T-helper 1 cell treated with Interleukin-12 subunit alpha and Interleukin-12 subunit beta and Interleukin-4 antibody, amounts not matched to agents 30 μg/mL and 1 μg/mL, for 36 hours (primary cell): Measurements from ENCODE around the gene PTPRN2.
"Not testable (repeated sequence)": the region's sequence is repeated elsewhere in the genome, so short reads cannot be mapped to it uniquely, and the experiment has no call there.

Experiments
- H3K27ac Mint-ChIP-seq: one replicate; pipeline ENCODE4 v1.8.0; 2021; ENCODE audit warnings: mild to moderate bottlenecking, mixed read lengths
- H3K27me3 Mint-ChIP-seq: one replicate; pipeline ENCODE4 v1.8.0; 2021; ENCODE audit warnings: low read depth, mixed read lengths
- H3K36me3 Mint-ChIP-seq: one replicate; pipeline ENCODE4 v1.8.0; 2021; ENCODE audit warnings: low read depth, mixed read lengths
- H3K4me1 Mint-ChIP-seq: one replicate; pipeline ENCODE4 v1.8.0; 2021; ENCODE audit warnings: low read depth, mixed read lengths
- H3K4me3 Mint-ChIP-seq: one replicate; pipeline ENCODE4 v1.8.0; 2021; ENCODE audit warnings: mild to moderate bottlenecking, moderate library complexity, mixed read lengths
- H3K9me3 Mint-ChIP-seq: one replicate; pipeline ENCODE4 v1.8.0; 2021; ENCODE audit warnings: mixed read lengths

Gene PTPRN2

DNA sequence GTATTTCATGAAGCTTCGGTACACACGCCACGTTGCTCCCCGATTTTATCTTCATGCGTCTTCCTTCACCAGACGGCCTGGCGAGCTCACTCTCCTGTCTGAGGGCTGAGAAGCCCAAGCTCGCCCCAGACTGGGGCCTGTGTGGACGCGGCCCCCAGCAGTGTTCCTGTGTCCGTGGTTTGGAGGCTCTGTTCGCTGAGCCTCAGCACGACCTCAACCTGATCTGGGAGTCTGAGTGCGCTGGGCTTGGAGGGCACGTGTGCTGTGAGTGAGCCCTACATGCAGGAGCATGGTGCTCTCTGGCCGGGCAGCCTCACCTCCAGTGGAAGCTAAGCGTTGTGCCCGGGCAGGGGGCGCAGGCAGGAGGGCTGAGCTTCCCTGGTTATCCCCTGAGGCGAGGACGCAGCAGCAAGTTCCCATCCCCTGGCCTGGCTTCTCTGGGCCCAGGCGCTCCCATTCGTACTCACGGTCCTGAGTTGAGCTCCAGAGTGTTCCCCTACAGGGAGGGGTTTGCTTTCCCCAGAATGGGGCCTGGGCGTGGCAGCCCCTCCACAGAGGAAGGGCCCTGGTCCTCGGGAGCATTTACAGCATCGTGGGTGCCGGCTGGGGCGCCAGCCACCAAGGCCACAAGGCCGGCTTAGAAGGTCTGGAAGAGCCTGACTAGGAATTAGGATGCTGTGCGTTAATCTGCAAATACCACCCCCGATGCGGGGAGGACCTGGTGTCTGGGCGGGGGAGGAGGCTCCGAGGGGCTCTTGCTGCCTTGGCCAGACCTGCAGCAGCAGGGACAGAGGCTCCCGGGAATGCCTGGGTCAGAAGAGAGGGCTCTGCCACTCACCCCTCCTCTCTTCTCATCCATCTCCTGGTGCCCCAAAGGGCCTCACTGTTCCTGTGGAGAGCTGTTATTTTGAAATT lies 850.2 kb downstream of the PTPRN2 start:
- Mint-ChIP-seq H3K27me3 (peaks cover 4% of the 10 kb centered on the region), H3K27ac (no peak overlapping the region), H3K4me1 (peaks cover 2% of the 10 kb centered on the region), H3K4me3 (no peak overlapping the region), H3K9me3 (no peaks in the 10 kb centered on the region), H3K36me3 (no peaks in the 10 kb centered on the region)

DNA sequence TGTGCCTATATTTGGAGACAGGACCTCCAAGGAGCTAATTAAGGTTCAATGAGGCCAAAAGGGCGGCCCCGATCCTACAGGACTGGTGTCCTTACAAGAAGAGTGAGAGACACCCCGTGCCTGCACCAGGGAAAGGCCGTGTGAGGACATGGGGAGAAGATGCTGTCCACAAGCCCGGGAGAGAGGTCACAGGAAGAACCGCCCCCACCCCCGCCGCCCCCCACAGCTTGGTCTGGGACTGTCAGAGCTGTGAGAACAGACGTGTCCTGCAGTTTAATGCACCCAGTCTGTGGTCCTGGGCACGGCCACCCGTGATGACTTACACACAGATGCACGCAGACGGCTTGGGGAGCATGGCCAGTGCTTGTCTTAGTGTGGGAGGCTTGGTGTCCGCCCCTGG lies 851.3 kb downstream of the PTPRN2 start:
- H3K27ac Mint-ChIP-seq, result no peak overlapping the region
- peaks cover 2% of the 10 kb centered on the region for H3K4me1 Mint-ChIP-seq
- no peak overlapping the region for H3K4me3 Mint-ChIP-seq
- no peaks in the 10 kb centered on the region for H3K9me3 Mint-ChIP-seq
- no peaks in the 10 kb centered on the region for H3K36me3 Mint-ChIP-seq
- H3K27me3 Mint-ChIP-seq, result peaks cover 4% of the 10 kb centered on the region

DNA sequence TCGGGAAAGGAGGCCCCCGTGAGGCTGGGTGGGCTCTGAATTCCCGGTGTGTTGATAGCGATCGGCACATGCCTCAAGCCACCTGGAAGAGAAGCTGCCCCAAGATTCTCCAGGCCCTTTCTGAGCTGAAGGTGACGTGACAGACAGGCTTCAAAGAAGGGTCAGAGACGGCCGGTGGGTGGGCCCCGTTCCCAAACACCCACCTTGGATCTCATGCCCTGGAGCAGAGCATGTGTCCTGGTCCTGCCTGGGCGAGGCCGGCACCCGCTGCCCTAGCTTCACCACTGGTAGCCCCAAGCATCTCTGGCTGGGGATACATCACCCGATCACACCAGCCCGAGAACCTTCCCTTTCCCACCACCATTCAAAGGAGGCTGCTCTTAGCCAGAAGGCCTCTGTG lies 851.8 kb downstream of the PTPRN2 start:
- Mint-ChIP-seq H3K9me3 (no peaks in the 10 kb centered on the region), H3K36me3 (no peaks in the 10 kb centered on the region), H3K27ac (no peak overlapping the region), H3K4me1 (peaks cover 2% of the 10 kb centered on the region), H3K4me3 (no peak overlapping the region), H3K27me3 (peaks cover 4% of the 10 kb centered on the region)

DNA sequence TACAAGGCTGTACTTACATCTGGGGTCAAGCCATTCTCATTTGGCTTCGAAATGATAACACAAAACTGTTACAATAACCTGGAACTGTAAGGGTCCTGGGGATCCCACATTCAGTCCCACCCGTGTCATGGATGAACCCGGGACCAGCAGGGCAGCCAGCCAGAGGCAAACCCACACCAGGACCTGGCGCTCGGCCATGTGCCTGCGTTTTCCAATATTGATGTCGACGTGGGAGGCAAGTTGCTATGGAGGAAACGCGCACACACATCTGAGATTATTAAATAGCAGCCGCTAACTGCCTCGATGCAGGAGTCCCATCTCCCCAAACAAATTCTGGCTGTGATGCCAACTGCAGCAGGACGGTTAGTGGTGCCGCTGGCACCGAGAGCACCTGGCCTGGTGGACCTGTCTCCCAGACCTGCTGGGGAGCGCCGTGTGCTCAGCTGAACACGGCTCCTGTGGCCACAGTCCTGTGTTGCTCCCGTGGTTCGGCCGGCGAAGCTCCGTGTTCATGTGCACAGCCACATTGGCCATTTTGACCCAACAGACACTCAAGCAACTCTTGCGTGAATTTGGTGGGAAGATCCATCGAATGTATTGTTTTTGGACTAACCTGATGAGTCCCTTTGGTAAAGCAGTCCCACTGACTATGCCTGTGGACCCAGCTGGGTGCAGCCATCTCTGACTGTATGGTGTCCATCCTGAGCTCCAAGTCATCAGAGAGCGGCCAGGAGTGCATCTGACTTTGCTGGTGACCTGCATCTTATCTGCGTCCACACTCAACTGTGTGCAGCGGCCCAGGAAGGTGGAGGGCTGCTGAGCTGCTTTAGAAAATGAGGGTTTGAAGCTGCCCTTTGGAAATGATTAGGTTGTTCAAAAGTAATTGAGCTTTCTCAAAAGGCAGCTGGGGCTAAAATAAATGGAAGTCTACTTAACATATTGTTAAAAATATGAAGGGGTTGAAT lies 852.7 kb downstream of the PTPRN2 start:
- H3K36me3 Mint-ChIP-seq, result no peaks in the 10 kb centered on the region
- peaks cover 2% of the 10 kb centered on the region for H3K4me1 Mint-ChIP-seq
- no peak overlapping the region for H3K27ac Mint-ChIP-seq
- peaks cover 4% of the 10 kb centered on the region for H3K27me3 Mint-ChIP-seq
- H3K4me3 Mint-ChIP-seq, result no peak overlapping the region
- no peaks in the 10 kb centered on the region for H3K9me3 Mint-ChIP-seq

DNA sequence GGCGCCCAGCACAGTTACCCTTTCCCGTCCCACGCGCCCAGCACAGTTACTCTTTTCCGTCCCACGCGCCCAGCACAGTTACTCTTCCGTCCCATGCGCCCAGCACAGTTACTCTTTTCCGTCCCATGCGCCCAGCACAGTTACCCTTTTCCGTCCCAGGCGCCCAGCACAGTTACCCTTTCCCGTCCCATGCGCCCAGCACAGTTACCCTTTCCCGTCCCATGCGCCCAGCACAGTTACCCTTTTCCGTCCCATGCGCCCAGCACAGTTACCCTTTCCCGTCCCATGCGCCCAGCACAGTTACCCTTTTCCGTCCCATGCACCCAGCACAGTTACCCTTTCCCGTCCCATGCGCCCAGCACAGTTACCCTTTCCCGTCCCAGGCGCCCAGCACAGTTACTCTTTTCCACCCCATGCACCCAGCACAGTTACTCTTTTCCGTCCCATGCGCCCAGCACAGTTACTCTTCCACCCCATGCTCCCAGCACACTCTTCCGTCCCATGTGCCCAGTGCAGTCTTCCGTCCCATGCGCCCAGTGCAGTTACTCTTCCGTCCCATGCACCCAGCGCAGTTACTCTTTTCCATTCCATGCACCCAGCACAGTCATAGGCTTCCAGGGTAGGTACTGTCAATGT lies 853.7 kb downstream of the PTPRN2 start:
- not testable (repeated sequence) for H3K4me3 Mint-ChIP-seq, H3K9me3 Mint-ChIP-seq, H3K4me1 Mint-ChIP-seq, H3K36me3 Mint-ChIP-seq, H3K27me3 Mint-ChIP-seq, H3K27ac Mint-ChIP-seq

DNA sequence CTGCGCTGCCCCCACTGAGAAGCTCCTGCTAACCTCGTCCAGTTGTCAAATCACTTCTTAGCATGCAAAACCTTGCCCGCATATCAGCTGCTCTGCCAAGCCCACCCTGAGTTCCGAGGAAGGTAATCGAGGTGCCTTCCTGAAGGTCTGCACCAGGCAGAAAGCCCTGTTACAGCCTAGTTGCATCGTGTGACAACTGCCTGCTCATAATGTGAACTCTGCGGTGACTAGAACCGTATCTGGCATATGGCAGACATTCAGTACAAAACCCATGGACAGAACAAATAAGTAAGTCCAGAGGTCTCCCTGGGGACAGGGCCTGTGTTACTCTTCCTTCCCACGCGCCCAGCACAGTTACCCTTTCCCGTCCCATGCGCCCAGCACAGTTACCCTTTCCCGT lies 856.5 kb downstream of the PTPRN2 start:
- H3K4me1 Mint-ChIP-seq, result no peaks in the 10 kb centered on the region
- no peak overlapping the region for H3K4me3 Mint-ChIP-seq
- no peaks in the 10 kb centered on the region for H3K27me3 Mint-ChIP-seq
- H3K36me3 Mint-ChIP-seq, result no peaks in the 10 kb centered on the region
- H3K9me3 Mint-ChIP-seq, result no peaks in the 10 kb centered on the region
- H3K27ac Mint-ChIP-seq, result no peak overlapping the region

DNA sequence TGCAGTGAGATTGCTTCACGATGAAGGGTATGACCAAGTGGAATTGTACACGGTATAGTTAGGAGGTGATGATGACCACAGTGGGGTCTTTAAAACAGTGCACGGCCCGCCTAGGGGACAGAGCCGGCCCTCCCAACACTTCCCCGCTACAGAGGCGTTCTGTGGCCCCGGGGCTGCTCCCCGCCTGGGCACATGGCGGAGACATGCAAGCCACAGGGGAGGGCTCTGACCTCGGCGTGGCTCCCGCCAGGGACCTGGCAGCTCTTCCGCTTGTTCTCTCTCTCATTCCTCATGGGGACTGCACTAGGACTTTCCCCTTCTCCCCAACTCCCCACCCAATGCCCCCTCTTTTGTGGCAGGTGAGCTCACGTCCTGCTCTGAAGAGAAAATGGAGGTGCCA lies 857.0 kb downstream of the PTPRN2 start:
- Mint-ChIP-seq H3K27me3 (no peaks in the 10 kb centered on the region), H3K27ac (no peak overlapping the region), H3K4me1 (no peaks in the 10 kb centered on the region), H3K36me3 (no peaks in the 10 kb centered on the region), H3K4me3 (no peak overlapping the region), H3K9me3 (no peaks in the 10 kb centered on the region)

DNA sequence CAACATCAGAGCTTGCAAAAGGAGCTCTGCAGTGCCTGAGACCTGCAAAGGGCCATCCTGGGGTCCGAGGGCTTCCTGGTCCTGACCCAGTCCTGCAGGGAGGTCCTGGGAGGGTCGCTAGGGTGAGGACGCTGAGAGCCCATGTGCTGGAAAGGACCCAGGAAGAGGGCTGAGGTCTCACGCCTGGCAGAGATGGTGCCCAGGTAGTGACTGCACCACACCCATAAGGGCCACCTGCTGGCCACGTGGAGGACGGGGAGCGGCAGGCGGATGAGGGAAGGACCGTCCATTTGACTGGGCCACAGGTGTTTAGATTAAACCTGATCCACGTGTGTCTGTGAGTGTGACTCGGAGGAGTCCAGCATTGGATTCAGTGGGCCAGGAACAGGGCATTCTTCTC lies 858.1 kb downstream of the PTPRN2 start:
- no peaks in the 10 kb centered on the region for H3K27me3 Mint-ChIP-seq
- no peak overlapping the region for H3K27ac Mint-ChIP-seq
- no peak overlapping the region for H3K4me3 Mint-ChIP-seq
- no peaks in the 10 kb centered on the region for H3K36me3 Mint-ChIP-seq
- no peaks in the 10 kb centered on the region for H3K9me3 Mint-ChIP-seq
- H3K4me1 Mint-ChIP-seq, result no peaks in the 10 kb centered on the region

DNA sequence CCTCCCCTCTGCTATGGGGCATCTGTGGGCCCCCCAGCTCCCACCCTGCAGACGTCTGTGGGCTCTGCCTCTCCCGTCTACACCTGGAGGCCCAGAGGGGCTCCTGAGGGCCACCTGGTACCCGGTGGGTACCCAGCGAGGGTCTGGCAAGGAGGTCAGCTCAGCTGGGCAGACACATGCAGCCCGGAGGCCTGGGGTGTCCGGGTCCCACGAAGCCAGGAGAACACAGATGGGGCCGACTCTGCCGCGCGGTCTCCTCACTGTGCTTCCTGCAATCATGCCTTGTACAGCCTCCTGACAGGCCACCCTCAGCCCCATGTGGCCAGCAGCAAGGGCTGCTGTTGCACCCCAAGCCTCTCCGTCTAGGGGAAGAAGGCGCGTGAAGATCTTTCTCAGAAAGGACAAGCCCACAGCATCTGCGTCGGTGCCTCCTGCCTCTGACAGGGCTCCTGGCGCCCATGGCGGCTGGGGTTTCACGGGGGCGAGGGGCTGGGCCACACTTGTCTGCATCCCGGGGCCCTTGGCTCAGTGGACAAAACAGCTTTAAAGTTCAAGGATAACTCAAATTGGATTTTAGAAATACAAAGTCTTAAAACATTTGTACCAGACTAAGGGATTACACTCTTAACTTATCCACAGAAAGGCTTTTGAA lies 859.5 kb downstream of the PTPRN2 start:
- no peaks in the 10 kb centered on the region for H3K36me3 Mint-ChIP-seq
- no peak overlapping the region for H3K27ac Mint-ChIP-seq
- H3K9me3 Mint-ChIP-seq, result no peaks in the 10 kb centered on the region
- no peaks in the 10 kb centered on the region for H3K27me3 Mint-ChIP-seq
- no peak overlapping the region for H3K4me3 Mint-ChIP-seq
- no peaks in the 10 kb centered on the region for H3K4me1 Mint-ChIP-seq

DNA sequence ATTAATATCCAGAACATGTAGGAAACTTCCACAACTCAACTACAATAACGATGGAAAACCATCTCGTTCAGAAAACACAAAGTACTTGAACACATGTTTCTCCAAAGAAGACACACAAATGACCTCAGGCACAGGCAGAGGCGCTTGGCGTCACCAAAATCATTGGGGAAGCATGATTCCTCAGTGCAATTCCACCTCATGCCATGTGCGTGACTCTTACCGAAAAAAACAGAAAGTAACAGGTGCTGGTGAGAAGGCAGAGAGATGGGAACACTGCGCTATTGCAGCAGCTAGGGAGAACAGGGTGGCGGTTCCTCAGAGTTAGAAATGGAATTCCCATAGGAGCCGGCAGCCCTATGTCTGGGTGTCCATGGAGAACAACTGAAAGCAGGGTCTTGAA lies 860.9 kb downstream of the PTPRN2 start:
- Mint-ChIP-seq H3K9me3 (no peaks in the 10 kb centered on the region), H3K36me3 (no peaks in the 10 kb centered on the region), H3K4me1 (no peaks in the 10 kb centered on the region), H3K27ac (no peak overlapping the region), H3K4me3 (no peak overlapping the region), H3K27me3 (no peaks in the 10 kb centered on the region)

DNA sequence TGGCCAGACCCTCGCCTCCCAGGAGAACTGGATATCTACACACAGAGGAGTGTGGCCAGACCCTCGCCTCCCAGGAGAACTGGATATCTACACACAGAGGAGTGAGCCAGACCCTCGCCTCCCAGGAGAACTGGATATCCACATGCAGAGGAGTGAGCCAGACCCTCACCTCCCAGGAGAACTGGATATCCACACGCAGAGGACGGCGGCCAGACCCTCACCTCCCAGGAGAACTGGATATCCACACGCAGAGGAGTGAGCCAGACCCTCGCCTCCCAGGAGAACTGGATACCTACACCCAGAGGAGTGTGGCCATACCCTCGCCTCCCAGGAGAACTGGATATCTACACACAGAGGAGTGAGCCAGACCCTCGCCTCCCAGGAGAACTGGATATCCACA lies 862.3 kb downstream of the PTPRN2 start:
- not testable (repeated sequence) for H3K27me3 Mint-ChIP-seq, H3K9me3 Mint-ChIP-seq, H3K36me3 Mint-ChIP-seq, H3K27ac Mint-ChIP-seq, H3K4me1 Mint-ChIP-seq, H3K4me3 Mint-ChIP-seq

DNA sequence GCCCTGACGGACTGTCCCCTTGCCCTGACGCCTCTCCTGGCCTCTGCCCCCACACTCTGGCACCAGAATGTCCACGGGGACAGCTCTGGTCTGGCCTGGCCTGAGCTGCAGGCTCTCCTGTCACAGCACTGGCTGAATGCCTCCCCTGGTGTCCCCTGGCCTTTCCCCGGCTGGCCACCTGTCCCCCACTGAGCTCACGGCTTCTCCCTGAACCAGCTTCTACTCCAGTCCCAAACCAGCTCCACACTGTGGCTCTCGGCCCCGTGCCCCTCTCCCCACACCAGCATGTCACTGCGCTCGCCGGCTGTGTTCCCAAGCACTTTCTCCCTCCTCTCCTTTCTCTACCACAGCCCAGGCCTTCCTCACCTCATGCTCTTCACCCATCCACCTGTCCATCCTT lies 864.4 kb downstream of the PTPRN2 start:
- Mint-ChIP-seq H3K27ac (no peak overlapping the region), H3K4me1 (no peaks in the 10 kb centered on the region), H3K36me3 (no peaks in the 10 kb centered on the region), H3K9me3 (no peaks in the 10 kb centered on the region), H3K4me3 (no peak overlapping the region), H3K27me3 (no peaks in the 10 kb centered on the region)

DNA sequence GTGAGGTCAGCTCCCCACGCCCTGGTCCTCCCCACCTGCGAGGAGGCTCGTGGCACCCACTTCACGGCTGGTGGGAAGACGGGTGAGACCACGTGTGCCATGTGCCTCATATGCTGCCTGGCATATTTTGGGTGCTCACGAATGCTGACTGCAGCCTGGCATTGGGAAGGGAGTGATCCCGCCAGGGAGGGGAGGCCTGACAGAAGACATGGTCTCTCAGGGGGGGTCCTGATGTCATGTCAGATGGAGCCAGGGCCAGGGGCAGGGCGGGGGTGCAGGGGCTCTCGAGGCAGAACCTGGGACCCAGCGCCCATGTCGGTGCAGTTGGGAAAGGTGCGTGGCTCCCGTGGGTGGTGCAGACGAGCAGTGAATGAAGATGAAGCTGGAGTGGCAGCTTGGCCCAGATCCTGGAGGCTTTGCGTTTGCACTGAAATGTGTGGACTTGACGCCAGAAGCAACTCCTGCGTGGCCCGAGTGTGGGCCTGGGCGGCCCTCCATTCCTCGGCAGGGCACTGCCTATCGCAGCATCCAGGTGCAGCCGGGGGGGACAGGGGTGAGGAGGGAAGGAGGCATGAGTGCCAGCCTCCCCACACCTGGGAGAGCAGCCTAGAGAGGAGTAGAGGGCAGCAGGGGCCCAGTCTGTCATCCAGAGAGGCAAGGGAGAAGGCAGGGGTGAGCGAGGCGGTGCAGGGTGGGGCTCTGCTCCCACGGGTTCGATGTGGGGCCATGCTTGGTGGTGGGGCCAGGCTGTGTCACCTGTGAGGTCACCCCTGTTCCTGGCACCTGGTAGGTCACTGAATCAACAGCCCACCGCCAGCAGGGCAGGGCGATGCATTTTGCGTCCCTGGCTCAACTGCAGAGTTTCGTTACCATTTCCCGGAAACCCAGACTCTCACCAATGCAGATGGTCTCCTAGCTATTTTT lies 865.2 kb downstream of the PTPRN2 start:
- H3K36me3 Mint-ChIP-seq, result no peaks in the 10 kb centered on the region
- no peak overlapping the region for H3K27ac Mint-ChIP-seq
- no peaks in the 10 kb centered on the region for H3K4me1 Mint-ChIP-seq
- no peaks in the 10 kb centered on the region for H3K9me3 Mint-ChIP-seq
- no peak overlapping the region for H3K4me3 Mint-ChIP-seq
- H3K27me3 Mint-ChIP-seq, result no peaks in the 10 kb centered on the region
